SK-N-SH (cell line): ENCODE measurements around the gene GRIN2A. TPM values are rescaled to one million over a fixed set of nuclear protein-coding genes. Genes with fewer than 3 reads are reported as not detected.

Experiments used
- CTCF ChIA-PET: fragments of 300-600, 350-600 bp; formaldehyde crosslinking; extraction: SDS; loops from one replicate; lab custom pipeline; 2021; lab: Yijun Ruan, JAX
- POLR2A ChIA-PET: fragments of 350-600 bp; sonication (Branson Sonifier 250); formaldehyde crosslinking; extraction: SDS; loops from one replicate; lab custom pipeline; 2020; ENCODE audit warnings: antibody characterized with exemption, inconsistent platforms; lab: Yijun Ruan, JAX
- DNase-seq: peaks from one replicate; pipeline ENCODE4 v3.0.0; 2012
- H2AFZ ChIP-seq: fragments of 200-600 bp; sonication (generic); 2 replicates; pipeline ENCODE4 v1.8.1; 2016; ENCODE audit warnings: antibody characterized with exemption, mild to moderate bottlenecking, low read depth
- H3F3A ChIP-seq: fragments of 200-600 bp; sonication (generic); replicated peaks from 2 replicates; pipeline ENCODE3; 2016; ENCODE audit warnings: antibody characterized with exemption, mild to moderate bottlenecking; ENCODE audit not compliant: insufficient read depth
- H3K27ac ChIP-seq, 2 experiments: fragments of 200-500 bp in 1 of 2; fragments of 200-600 bp in 1 of 2; sonication (Bioruptor generic) in 1 of 2; sonication (generic), shearing (Covaris generic) in 1 of 2; 2 replicates each; pipeline versions ENCODE4 v1.5.1 to v1.6.1; 2014 to 2016; ENCODE audit warnings: low read depth in 2 of 2, inconsistent platforms in 1 of 2, low read length in 1 of 2, mild to moderate bottlenecking in 1 of 2, mixed read lengths in 1 of 2
- H3K27me3 ChIP-seq: fragments of 200-600 bp; sonication (generic), shearing (Covaris generic); 2 replicates; pipeline ENCODE4 v1.6.1; 2016; ENCODE audit warnings: mixed run types; ENCODE audit not compliant: insufficient read depth
- H3K36me3 ChIP-seq, 2 experiments: fragments of 200-500 bp in 1 of 2; fragments of 200-600 bp in 1 of 2; sonication (Bioruptor generic) in 1 of 2; sonication (generic) in 1 of 2; replicated peaks in 1 of 2; 2 replicates each; pipeline versions ENCODE3 to v1.5.1; 2014 to 2016; ENCODE audit warnings: low read length in 1 of 2, mild to moderate bottlenecking in 1 of 2; ENCODE audit not compliant: insufficient read depth in 2 of 2, control insufficient read depth in 1 of 2
- H3K4me1 ChIP-seq, 2 experiments: fragments of 200-500 bp in 1 of 2; fragments of 200-600 bp in 1 of 2; sonication (Bioruptor generic) in 1 of 2; sonication (generic), shearing (Covaris generic) in 1 of 2; 2 replicates each; pipeline versions ENCODE4 v1.5.1 to v1.6.1; 2014 to 2016; ENCODE audit warnings: low read depth in 1 of 2, low read length in 1 of 2, mixed run types in 1 of 2; ENCODE audit not compliant: insufficient read depth in 2 of 2, control insufficient read depth in 1 of 2
- H3K4me2 ChIP-seq: fragments of 200-600 bp; sonication (generic), shearing (Covaris generic); 2 replicates; pipeline ENCODE4 v1.6.1; 2017; ENCODE audit warnings: mixed run types
- H3K4me3 ChIP-seq, 2 experiments: fragments of 200-500 bp in 1 of 2; fragments of 200-600 bp in 1 of 2; sonication (Bioruptor generic) in 1 of 2; sonication (generic), shearing (Covaris generic) in 1 of 2; 2 replicates each; pipeline versions ENCODE4 v1.5.1 to v1.8.1; 2014 to 2016; ENCODE audit warnings: low read depth in 2 of 2, inconsistent platforms in 1 of 2, low read length in 1 of 2, mild to moderate bottlenecking in 1 of 2, mixed read lengths in 1 of 2, moderate library complexity in 1 of 2
- H3K79me2 ChIP-seq: fragments of 200-600 bp; sonication (generic); 2 replicates; pipeline ENCODE4 v1.8.1; 2017; ENCODE audit warnings: mild to moderate bottlenecking; ENCODE audit not compliant: insufficient read depth
- H3K9ac ChIP-seq: fragments of 200-600 bp; sonication (generic); 2 replicates; pipeline ENCODE4 v1.6.1; 2017; ENCODE audit warnings: mixed run types
- H3K9me2 ChIP-seq: fragments of 200-600 bp; sonication (generic); 2 replicates; pipeline ENCODE4 v1.6.1; 2017; ENCODE audit warnings: mixed run types
- H3K9me3 ChIP-seq: fragments of 200-600 bp; sonication (generic); 2 replicates; pipeline ENCODE4 v1.6.1; 2017; ENCODE audit warnings: mixed run types, mild to moderate bottlenecking, moderate library complexity
- H4K20me1 ChIP-seq: fragments of 200-600 bp; sonication (generic); 2 replicates; pipeline ENCODE4 v1.6.1; 2017; ENCODE audit warnings: mild to moderate bottlenecking, mixed run types; ENCODE audit not compliant: insufficient read depth
- ELF1 ChIP-seq: IDR thresholded peaks from 2 replicates; pipeline ENCODE4 v1.4.0; 2012
- FOSL2 ChIP-seq: IDR thresholded peaks from 2 replicates; pipeline ENCODE4 v1.4.0; 2012; ENCODE audit warnings: low read depth, mild to moderate bottlenecking, moderate library complexity, borderline replicate concordance
- FOXJ3 ChIP-seq: sonication (generic); formaldehyde crosslinking; IDR thresholded peaks from 2 replicates; pipeline ENCODE4 v1.5.1; 2020; ENCODE audit warnings: mild to moderate bottlenecking, missing genetic modification reagents
- GABPA ChIP-seq: IDR thresholded peaks from 2 replicates; pipeline ENCODE4 v1.4.0; 2012; ENCODE audit warnings: low read depth, mild to moderate bottlenecking
- GATA2 ChIP-seq: sonication (generic); formaldehyde crosslinking; IDR thresholded peaks from 2 replicates; pipeline ENCODE4 v1.5.0; 2020; ENCODE audit warnings: mild to moderate bottlenecking, missing genetic modification reagents
- JUND ChIP-seq: IDR thresholded peaks from 2 replicates; pipeline ENCODE4 v1.4.0; 2012
- MEF2A ChIP-seq: IDR thresholded peaks from 2 replicates; pipeline ENCODE4 v1.4.0; 2012; ENCODE audit warnings: low read depth, borderline replicate concordance
- MXI1 ChIP-seq: IDR thresholded peaks from 2 replicates; pipeline ENCODE4 v1.6.1; 2012; ENCODE audit warnings: mild to moderate bottlenecking, low read depth, low read length, improper control_type of control experiment
- NFIC ChIP-seq: IDR thresholded peaks from 2 replicates; pipeline ENCODE4 v1.4.0; 2012; ENCODE audit warnings: borderline replicate concordance
- POLR2AphosphoS5 ChIP-seq: IDR thresholded peaks from 2 replicates; pipeline ENCODE4 v1.6.1; 2012; ENCODE audit warnings: low read depth, low read length
- RAD21 ChIP-seq: IDR thresholded peaks from 2 replicates; pipeline ENCODE4 v1.6.1; 2012; ENCODE audit warnings: mild to moderate bottlenecking, low read length
- RCOR1 ChIP-seq: fragments of 150-350 bp; IDR thresholded peaks from 2 replicates; pipeline ENCODE4 v1.6.1; 2017; ENCODE audit warnings: antibody characterized with exemption, low read length
- RFX5 ChIP-seq: IDR thresholded peaks from 2 replicates; pipeline ENCODE4 v1.6.1; 2012; ENCODE audit warnings: mild to moderate bottlenecking, improper control_type of control experiment, low read length
- SIN3A ChIP-seq: IDR thresholded peaks from 2 replicates; pipeline ENCODE4 v1.6.1; 2012; ENCODE audit warnings: low read depth, mild to moderate bottlenecking, low read length, moderate library complexity, borderline replicate concordance
- SMC3 ChIP-seq: IDR thresholded peaks from 2 replicates; pipeline ENCODE4 v1.6.1; 2012; ENCODE audit warnings: low read depth, low read length, improper control_type of control experiment
- TCF12 ChIP-seq: IDR thresholded peaks from 2 replicates; pipeline ENCODE4 v1.4.0; 2012
- TEAD4 ChIP-seq: IDR thresholded peaks from 2 replicates; pipeline ENCODE4 v1.4.0; 2012; ENCODE audit warnings: mild to moderate bottlenecking, borderline replicate concordance; ENCODE audit not compliant: insufficient read depth
- YY1 ChIP-seq: IDR thresholded peaks from 2 replicates; pipeline ENCODE4 v1.4.0; 2012; ENCODE audit warnings: low read depth, mild to moderate bottlenecking
- WGBS: methylation state at CpG from one replicate; pipeline ENCODE4 v1.1.6; 2017; ENCODE audit warnings: low lambda C conversion rate; 5-methylcytosine and 5-hydroxymethylcytosine counted together
- polyA plus RNA-seq, 3 experiments: library from polyadenylated mRNA; depleted of rRNA; stranded (reverse); fragments of >200 nt; gene quantifications; 2 replicates each; pipeline ENCODE4 v1.2.3, GENCODE V29; 2012
- TF ChIP-seq, protein P1 (sequence below): fragments of 200-600 bp; sonication (generic); IDR thresholded peaks from 2 replicates; pipeline ENCODE4 v1.6.1; 2017; ENCODE audit warnings: antibody characterized with exemption, mild to moderate bottlenecking, moderate library complexity
- TF ChIP-seq, protein P2 (sequence below): IDR thresholded peaks from 2 replicates; pipeline ENCODE4 v1.4.0; 2012; ENCODE audit warnings: low read depth, borderline replicate concordance
- TF ChIP-seq, protein P3 (sequence below): IDR thresholded peaks from 2 replicates; pipeline ENCODE4 v1.6.1; 2012; ENCODE audit warnings: mild to moderate bottlenecking, low read depth, low read length, moderate library complexity

The GRIN2A gene
- polyA plus RNA-seq, 1 of the 3 experiments (the other 2 are of a cell fraction): not detected

DNA sequence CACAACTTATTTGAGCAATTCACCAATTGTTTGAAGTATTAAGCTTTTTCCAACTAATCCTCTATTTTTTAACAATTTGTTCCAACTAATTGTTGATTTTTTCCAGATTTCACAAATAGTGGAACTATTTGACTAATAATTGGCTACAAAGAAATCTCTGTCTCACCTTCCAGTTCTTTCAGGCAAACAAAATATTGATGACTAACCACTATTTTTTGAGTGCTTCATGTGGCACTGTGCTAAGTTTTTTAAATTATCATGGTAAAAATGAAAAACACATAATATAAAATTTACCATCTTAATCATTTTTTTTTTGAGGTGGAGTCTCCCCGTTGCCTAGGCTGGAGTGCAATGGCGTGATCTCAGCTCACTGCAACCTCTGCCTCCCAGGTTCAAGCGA lies 24.6 kb upstream of the GRIN2A start:
- POLR2A ChIA-PET: no interaction called here
- H3K27ac ChIP-seq: no peak overlapping the region
- H3K4me1 ChIP-seq: no peaks in the 10 kb centered on the region
- H3K9ac ChIP-seq: no peak overlapping the region
- H2AFZ ChIP-seq: no peak overlapping the region
- WGBS: 18% methylated on average over 3 of the region's 3 CpGs
- no peak overlapping the region for H3K4me2 ChIP-seq
- H3K36me3 ChIP-seq: no peaks in the 10 kb centered on the region
- H4K20me1 ChIP-seq: no peaks in the 10 kb centered on the region
- H3K9me2 ChIP-seq: no peaks in the 10 kb centered on the region
- TF ChIP-seq, protein P1, sequence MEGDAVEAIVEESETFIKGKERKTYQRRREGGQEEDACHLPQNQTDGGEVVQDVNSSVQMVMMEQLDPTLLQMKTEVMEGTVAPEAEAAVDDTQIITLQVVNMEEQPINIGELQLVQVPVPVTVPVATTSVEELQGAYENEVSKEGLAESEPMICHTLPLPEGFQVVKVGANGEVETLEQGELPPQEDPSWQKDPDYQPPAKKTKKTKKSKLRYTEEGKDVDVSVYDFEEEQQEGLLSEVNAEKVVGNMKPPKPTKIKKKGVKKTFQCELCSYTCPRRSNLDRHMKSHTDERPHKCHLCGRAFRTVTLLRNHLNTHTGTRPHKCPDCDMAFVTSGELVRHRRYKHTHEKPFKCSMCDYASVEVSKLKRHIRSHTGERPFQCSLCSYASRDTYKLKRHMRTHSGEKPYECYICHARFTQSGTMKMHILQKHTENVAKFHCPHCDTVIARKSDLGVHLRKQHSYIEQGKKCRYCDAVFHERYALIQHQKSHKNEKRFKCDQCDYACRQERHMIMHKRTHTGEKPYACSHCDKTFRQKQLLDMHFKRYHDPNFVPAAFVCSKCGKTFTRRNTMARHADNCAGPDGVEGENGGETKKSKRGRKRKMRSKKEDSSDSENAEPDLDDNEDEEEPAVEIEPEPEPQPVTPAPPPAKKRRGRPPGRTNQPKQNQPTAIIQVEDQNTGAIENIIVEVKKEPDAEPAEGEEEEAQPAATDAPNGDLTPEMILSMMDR: no peak
- TF ChIP-seq RCOR1 (no peak), YY1 (no peak), FOSL2 (no peak), TCF12 (no peak), GATA2 (CRISPR knock-in tag) (no peak), MXI1 (no peak), SIN3A (no peak)
- TF ChIP-seq, protein P2, sequence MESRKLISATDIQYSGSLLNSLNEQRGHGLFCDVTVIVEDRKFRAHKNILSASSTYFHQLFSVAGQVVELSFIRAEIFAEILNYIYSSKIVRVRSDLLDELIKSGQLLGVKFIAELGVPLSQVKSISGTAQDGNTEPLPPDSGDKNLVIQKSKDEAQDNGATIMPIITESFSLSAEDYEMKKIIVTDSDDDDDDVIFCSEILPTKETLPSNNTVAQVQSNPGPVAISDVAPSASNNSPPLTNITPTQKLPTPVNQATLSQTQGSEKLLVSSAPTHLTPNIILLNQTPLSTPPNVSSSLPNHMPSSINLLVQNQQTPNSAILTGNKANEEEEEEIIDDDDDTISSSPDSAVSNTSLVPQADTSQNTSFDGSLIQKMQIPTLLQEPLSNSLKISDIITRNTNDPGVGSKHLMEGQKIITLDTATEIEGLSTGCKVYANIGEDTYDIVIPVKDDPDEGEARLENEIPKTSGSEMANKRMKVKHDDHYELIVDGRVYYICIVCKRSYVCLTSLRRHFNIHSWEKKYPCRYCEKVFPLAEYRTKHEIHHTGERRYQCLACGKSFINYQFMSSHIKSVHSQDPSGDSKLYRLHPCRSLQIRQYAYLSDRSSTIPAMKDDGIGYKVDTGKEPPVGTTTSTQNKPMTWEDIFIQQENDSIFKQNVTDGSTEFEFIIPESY: no peak
- no peak overlapping the region for H3K4me3 ChIP-seq
- CTCF ChIA-PET: interaction anchor here (0.8 kb wide), 1 partner anchor 24 kb away, joined by 3 read pairs; the partner anchor contains the start of gene GRIN2A
- no peaks in the 10 kb centered on the region for H3K79me2 ChIP-seq
- DNase-seq: no peak
- no peaks in the 10 kb centered on the region for H3F3A ChIP-seq
- no peaks in the 10 kb centered on the region for H3K27me3 ChIP-seq
- no peaks in the 10 kb centered on the region for H3K9me3 ChIP-seq

DNA sequence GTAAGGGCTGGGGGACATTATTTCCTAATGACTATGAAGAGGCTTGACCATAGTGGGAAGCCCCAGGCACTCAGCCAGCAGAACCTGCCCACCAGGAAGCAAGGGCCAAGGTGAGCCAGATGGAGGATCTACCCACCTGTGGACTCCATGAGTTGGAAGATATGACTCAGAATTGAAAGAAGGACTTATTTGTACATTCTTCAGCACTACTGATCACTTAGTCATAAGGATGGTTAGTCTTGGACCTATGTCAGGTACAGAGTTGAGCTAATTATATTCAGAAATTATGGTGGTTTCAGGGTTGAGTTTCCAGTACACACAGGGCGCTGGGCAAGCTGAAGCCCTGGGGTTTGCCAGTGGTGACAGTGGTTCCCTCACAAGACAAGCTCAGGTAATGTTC lies 24.0 kb upstream of the GRIN2A start:
- H3K36me3 ChIP-seq: no peaks in the 10 kb centered on the region
- H3K4me1 ChIP-seq: no peaks in the 10 kb centered on the region
- H3K27me3 ChIP-seq: no peaks in the 10 kb centered on the region
- H4K20me1 ChIP-seq: no peaks in the 10 kb centered on the region
- WGBS: 0% methylated on average over 1 of the region's 1 CpG
- no peak overlapping the region for H2AFZ ChIP-seq
- CTCF ChIA-PET: interaction anchor here (0.8 kb wide), 1 partner anchor 24 kb away, joined by 3 read pairs; the partner anchor contains the start of gene GRIN2A
- H3K9me2 ChIP-seq: no peaks in the 10 kb centered on the region
- no peaks in the 10 kb centered on the region for H3K9me3 ChIP-seq
- no peak overlapping the region for H3K4me3 ChIP-seq
- H3K9ac ChIP-seq: no peak overlapping the region
- H3K27ac ChIP-seq: no peak overlapping the region
- no peaks in the 10 kb centered on the region for H3F3A ChIP-seq
- no peaks in the 10 kb centered on the region for H3K79me2 ChIP-seq
- DNase-seq: no peak
- no peak overlapping the region for H3K4me2 ChIP-seq
- POLR2A ChIA-PET: no interaction called here
- TF ChIP-seq GATA2 (CRISPR knock-in tag) (no peak), ELF1 (no peak), RFX5 (no peak), SMC3 (no peak), GABPA (no peak), RCOR1 (no peak), TEAD4 (no peak), FOXJ3 (CRISPR knock-in tag) (no peak), MEF2A (no peak), RAD21 (no peak), NFIC (no peak), JUND (no peak), POLR2AphosphoS5 (no peak)
- TF ChIP-seq, protein P2: no peak
- TF ChIP-seq, protein P3, sequence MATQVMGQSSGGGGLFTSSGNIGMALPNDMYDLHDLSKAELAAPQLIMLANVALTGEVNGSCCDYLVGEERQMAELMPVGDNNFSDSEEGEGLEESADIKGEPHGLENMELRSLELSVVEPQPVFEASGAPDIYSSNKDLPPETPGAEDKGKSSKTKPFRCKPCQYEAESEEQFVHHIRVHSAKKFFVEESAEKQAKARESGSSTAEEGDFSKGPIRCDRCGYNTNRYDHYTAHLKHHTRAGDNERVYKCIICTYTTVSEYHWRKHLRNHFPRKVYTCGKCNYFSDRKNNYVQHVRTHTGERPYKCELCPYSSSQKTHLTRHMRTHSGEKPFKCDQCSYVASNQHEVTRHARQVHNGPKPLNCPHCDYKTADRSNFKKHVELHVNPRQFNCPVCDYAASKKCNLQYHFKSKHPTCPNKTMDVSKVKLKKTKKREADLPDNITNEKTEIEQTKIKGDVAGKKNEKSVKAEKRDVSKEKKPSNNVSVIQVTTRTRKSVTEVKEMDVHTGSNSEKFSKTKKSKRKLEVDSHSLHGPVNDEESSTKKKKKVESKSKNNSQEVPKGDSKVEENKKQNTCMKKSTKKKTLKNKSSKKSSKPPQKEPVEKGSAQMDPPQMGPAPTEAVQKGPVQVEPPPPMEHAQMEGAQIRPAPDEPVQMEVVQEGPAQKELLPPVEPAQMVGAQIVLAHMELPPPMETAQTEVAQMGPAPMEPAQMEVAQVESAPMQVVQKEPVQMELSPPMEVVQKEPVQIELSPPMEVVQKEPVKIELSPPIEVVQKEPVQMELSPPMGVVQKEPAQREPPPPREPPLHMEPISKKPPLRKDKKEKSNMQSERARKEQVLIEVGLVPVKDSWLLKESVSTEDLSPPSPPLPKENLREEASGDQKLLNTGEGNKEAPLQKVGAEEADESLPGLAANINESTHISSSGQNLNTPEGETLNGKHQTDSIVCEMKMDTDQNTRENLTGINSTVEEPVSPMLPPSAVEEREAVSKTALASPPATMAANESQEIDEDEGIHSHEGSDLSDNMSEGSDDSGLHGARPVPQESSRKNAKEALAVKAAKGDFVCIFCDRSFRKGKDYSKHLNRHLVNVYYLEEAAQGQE: no peak
